ENCODE results near the gene ZEB2. TPM values are rescaled to one million over a fixed set of nuclear protein-coding genes. Genes with fewer than 3 reads are reported as not detected.

ZEB2 gene
- total and polyA plus RNA-seq, 2 of the 8 experiments (the other 6 are each of a cell fraction or from before 2014, with no cell fraction given), result 0.38 TPM; not detected in 1

DNA sequence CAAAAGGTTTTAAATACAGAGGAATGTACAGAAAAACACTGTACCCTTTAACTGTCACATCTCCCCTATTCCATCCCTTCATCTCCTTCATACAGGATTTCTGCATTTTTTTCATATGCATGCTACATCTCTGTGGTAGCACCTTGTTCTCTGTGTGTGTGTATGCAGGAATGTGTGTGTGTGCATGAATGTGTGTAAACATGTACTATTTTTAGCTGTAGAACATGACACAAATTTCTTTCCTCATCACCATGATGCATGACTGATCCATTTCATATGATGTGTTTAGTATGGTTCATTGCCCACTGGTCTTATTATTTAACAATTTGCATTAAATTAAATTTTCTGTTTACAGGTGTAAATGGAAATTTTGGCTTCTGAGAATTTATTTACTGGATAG is 21.5 kb upstream of the ZEB2 start:
- Histone ChIP-seq H2AFZ (ENCODE audit: low read length) (no peak overlapping the region), H4K91ac (replicated peaks; ENCODE audit: insufficient read length, low read length) (no peak overlapping the region), H2BK120ac (replicated peaks; ENCODE audit: low read depth, low read length) (no peak overlapping the region), H3K9ac (replicated peaks in 1 of 4; ENCODE audit: extremely low read depth in 1 of 4, low read depth in 3 of 4, low read length in 3 of 4) (no peak overlapping the region), H3K4me2 (ENCODE audit: insufficient read depth in 1 of 2, low read depth in 2 of 2, low read length in 2 of 2) (no peak overlapping the region), H3K36me3 (ENCODE audit: control insufficient read depth in 2 of 4, insufficient read depth in 4 of 4, low read length in 3 of 4) (no peaks in the 10 kb centered on the region), H3K23ac (ENCODE audit: insufficient read length) (no peak overlapping the region), H2BK20ac (ENCODE audit: low read length) (no peak overlapping the region), H3K4ac (replicated peaks; ENCODE audit: insufficient read length, low read depth, low read length) (no peak overlapping the region), H2BK12ac (ENCODE audit: low read depth, low read length) (no peak overlapping the region), H3K14ac (ENCODE audit: insufficient read length) (no peak overlapping the region), H3K79me2 (ENCODE audit: control insufficient read depth in 1 of 2, insufficient read depth in 2 of 2, low read length in 2 of 2) (no peaks in the 10 kb centered on the region), H2AK5ac (ENCODE audit: low read depth, low read length) (no peak overlapping the region), H3K4me1 (replicated peaks in 1 of 4; ENCODE audit: control insufficient read depth in 3 of 4, insufficient read depth in 4 of 4, low read length in 3 of 4) (0 out of 7 replicates have a peak, but pooled peaks cover 0 to 1% (median 0%) of the 10 kb centered on the region in 4 experiments), H4K8ac (ENCODE audit: extremely low read depth, insufficient read depth, low read length) (no peak overlapping the region), H3K9me3 (ENCODE audit: insufficient read depth in 2 of 2, low read depth in 1 of 2, low read length in 1 of 2) (no peaks in the 10 kb centered on the region), H4K5ac (ENCODE audit: insufficient read length, low read depth, low read length) (no peak overlapping the region), H2BK5ac (ENCODE audit: low read depth, low read length) (no peak overlapping the region), H3K23me2 (ENCODE audit: low read depth, low read length) (no peaks in the 10 kb centered on the region), H3K27ac (ENCODE audit: low read depth, low read length) (no peak overlapping the region), H3K18ac (ENCODE audit: extremely low read depth, low read length) (no peak overlapping the region), H3K4me3 (ENCODE audit: extremely low read depth in 1 of 4, insufficient read depth in 2 of 4, low read depth in 3 of 4, low read length in 4 of 4) (no peak overlapping the region), H4K20me1 (replicated peaks in 1 of 2; ENCODE audit: control insufficient read depth in 1 of 2, insufficient read depth in 2 of 2, low read length in 2 of 2) (no peaks in the 10 kb centered on the region), H3K27me3 (replicated peaks in 1 of 4; ENCODE audit: control insufficient read depth in 3 of 4, extremely low read depth in 1 of 4, insufficient read depth in 3 of 4, low read length in 3 of 4) (no peaks in the 10 kb centered on the region), H3K79me1 (ENCODE audit: low read depth, low read length) (no peaks in the 10 kb centered on the region), H3K56ac (replicated peaks; ENCODE audit: insufficient read length, low read depth, low read length) (no peak overlapping the region), H2BK15ac (ENCODE audit: low read length) (no peak overlapping the region)
- POLR2A ChIA-PET (ENCODE audit: partially characterized antibody), result no interaction called here
- CTCF ChIA-PET (ENCODE audit: partially characterized antibody), result interaction anchor here (1.8 kb wide), 1 partner anchor 93 kb away, joined by 4 read pairs; no protein-coding TSS in a partner anchor
- no peak for TF ChIP-seq RNF2 (IDR thresholded peaks at IDR 0.05; ENCODE audit: borderline replicate concordance, low read depth, low read length, missing control alignments, poor library complexity, severe bottlenecking)
- TF ChIP-seq BACH1 (IDR thresholded peaks at IDR 0.05; ENCODE audit: low read length), result no peak
- no peak for TF ChIP-seq CTBP2 (IDR thresholded peaks at IDR 0.05; ENCODE audit: borderline replicate concordance, insufficient read depth, insufficient read length, low read length)
- no peak for TF ChIP-seq TAF1 (IDR thresholded peaks at IDR 0.05; ENCODE audit: low read depth, low read length)
- DNase-seq (ENCODE audit: low read depth in 1 of 2, low spot score in 2 of 2) (no peak), FAIRE-seq (no peak)
